Mesendoderm (in vitro differentiated cells): ENCODE results near the gene ITLN1.
"Not testable (repeated sequence)": the region's sequence is repeated elsewhere in the genome, so short reads cannot be mapped to it uniquely, and the experiment has no call there.

ENCODE experiments used
- DNase-seq: peaks from one replicate; pipeline ENCODE4 v3.0.0; 2013
- H2AK5ac ChIP-seq: 2 replicates; pipeline ENCODE4 v1.6.1; 2013; ENCODE audit warnings: low read length, inconsistent platforms
- H2BK120ac ChIP-seq: 2 replicates; pipeline ENCODE4 v1.6.1; 2013; ENCODE audit warnings: low read depth, mild to moderate bottlenecking, low read length, moderate library complexity, mixed read lengths
- H2BK15ac ChIP-seq: replicated peaks from 2 replicates; pipeline ENCODE4 v1.6.1; 2013; ENCODE audit warnings: low read depth, mild to moderate bottlenecking, moderate library complexity
- H2BK5ac ChIP-seq: 2 replicates; pipeline ENCODE4 v1.6.1; 2013; ENCODE audit warnings: low read length, inconsistent platforms
- H3K18ac ChIP-seq: 2 replicates; pipeline ENCODE4 v1.6.1; 2013; ENCODE audit warnings: mild to moderate bottlenecking, low read length, mixed read lengths
- H3K23ac ChIP-seq: one replicate; pipeline ENCODE4 v1.6.1; 2013; ENCODE audit warnings: low read length
- H3K27ac ChIP-seq: 2 replicates; pipeline ENCODE4 v1.5.1; 2013; ENCODE audit warnings: low read depth, mild to moderate bottlenecking, inconsistent platforms, low read length, moderate library complexity
- H3K27me3 ChIP-seq: 2 replicates; pipeline ENCODE4 v1.6.1; 2013; ENCODE audit warnings: low read length, control low read depth, mild to moderate bottlenecking, inconsistent platforms; ENCODE audit not compliant: insufficient read depth, poor library complexity
- H3K36me3 ChIP-seq: 2 replicates; pipeline ENCODE4 v1.6.1; 2013; ENCODE audit warnings: low read length, inconsistent platforms; ENCODE audit not compliant: control insufficient read depth, insufficient read depth
- H3K4ac ChIP-seq: one replicate; pipeline ENCODE4 v1.6.1; 2013; ENCODE audit warnings: low read depth, mild to moderate bottlenecking, low read length, moderate library complexity
- H3K4me1 ChIP-seq: 2 replicates; pipeline ENCODE4 v1.6.1; 2013; ENCODE audit warnings: low read depth, low read length, inconsistent platforms; ENCODE audit not compliant: control insufficient read depth
- H3K4me2 ChIP-seq: 2 replicates; pipeline ENCODE4 v1.6.1; 2013; ENCODE audit warnings: low read length
- H3K4me3 ChIP-seq: 2 replicates; pipeline ENCODE4 v1.5.1; 2013; ENCODE audit warnings: mild to moderate bottlenecking, low read length
- H3K56ac ChIP-seq: one replicate; pipeline ENCODE4 v1.6.1; 2013; ENCODE audit warnings: low read length
- H3K79me1 ChIP-seq: 2 replicates; pipeline ENCODE4 v1.6.1; 2013; ENCODE audit warnings: low read length, inconsistent platforms
- H3K79me2 ChIP-seq: 2 replicates; pipeline ENCODE4 v1.6.1; 2013; ENCODE audit warnings: mild to moderate bottlenecking, low read length; ENCODE audit not compliant: control insufficient read depth, insufficient read depth
- H3K9ac ChIP-seq: 2 replicates; pipeline ENCODE4 v1.6.1; 2013; ENCODE audit warnings: low read length, inconsistent platforms
- H4K5ac ChIP-seq: one replicate; pipeline ENCODE4 v1.6.1; 2013; ENCODE audit warnings: low read length
- H4K8ac ChIP-seq: one replicate; pipeline ENCODE4 v1.6.1; 2013; ENCODE audit warnings: low read depth, mild to moderate bottlenecking, control low read depth, low read length, moderate library complexity
- WGBS: extraction: QIAGEN DNeasy Blood & Tissue Kit; methylation state at CpG from one replicate; pipeline ENCODE4 v1.1.7; 2013; ENCODE audit warnings: low lambda C conversion rate, missing lambda C conversion rate; ENCODE audit not compliant: insufficient coverage; ENCODE audit errors: extremely low coverage; 5-methylcytosine and 5-hydroxymethylcytosine counted together

The ITLN1 gene

GRCh38 chr1:160913229-160913628, 28.2 kb upstream of the ITLN1 start:
- H3K4me3 ChIP-seq, H3K79me1 ChIP-seq, H4K5ac ChIP-seq, H3K27ac ChIP-seq, H3K36me3 ChIP-seq, H3K4ac ChIP-seq, H3K56ac ChIP-seq, H4K8ac ChIP-seq, H3K4me1 ChIP-seq, H2AK5ac ChIP-seq, H3K79me2 ChIP-seq, H3K18ac ChIP-seq, H3K23ac ChIP-seq, H3K27me3 ChIP-seq, H2BK120ac ChIP-seq, H3K4me2 ChIP-seq, H3K9ac ChIP-seq, H2BK5ac ChIP-seq, H2BK15ac ChIP-seq: not testable (repeated sequence)
- no CpG with 5 or more reads among the region's 6 CpGs for WGBS
- peak; percentile 15 for DNase-seq

- no peak overlapping the region for H3K9ac ChIP-seq
- DNase-seq: peak; percentile 44
- H3K18ac ChIP-seq: no peak overlapping the region
- no peak overlapping the region for H3K4me3 ChIP-seq
- peaks cover 5% of the 10 kb centered on the region for H3K4me1 ChIP-seq
- no peak overlapping the region for H2BK5ac ChIP-seq
- no peak overlapping the region for H2BK120ac ChIP-seq
- no peak overlapping the region for H2BK15ac ChIP-seq
- no peaks in the 10 kb centered on the region for H3K79me2 ChIP-seq
- H2AK5ac ChIP-seq: no peak overlapping the region
- H3K4ac ChIP-seq: no peak overlapping the region
- H3K36me3 ChIP-seq: no peaks in the 10 kb centered on the region
- no peak overlapping the region for H3K27ac ChIP-seq
- no peak overlapping the region for H4K8ac ChIP-seq
- H3K4me2 ChIP-seq: no peak overlapping the region
- H3K79me1 ChIP-seq: no peaks in the 10 kb centered on the region
- no CpG with 5 or more reads among the region's 2 CpGs for WGBS
- H3K23ac ChIP-seq: no peak overlapping the region
- H3K56ac ChIP-seq: no peak overlapping the region
- H3K27me3 ChIP-seq: no peaks in the 10 kb centered on the region
- H4K5ac ChIP-seq: no peak overlapping the region
Observed at GRCh38 chr1:160911925-160912324, 26.9 kb upstream of the ITLN1 start.

- H3K4me1 ChIP-seq: peaks cover 5% of the 10 kb centered on the region
- H3K27ac ChIP-seq: no peak overlapping the region
- peak; percentile 86 for DNase-seq
Observed at GRCh38 chr1:160911441-160911840, 26.5 kb upstream of the ITLN1 start.

GRCh38 chr1:160910170-160910750, 25.3 kb upstream of the ITLN1 start:
- no peaks in the 10 kb centered on the region for H3K79me1 ChIP-seq
- H3K4me1 ChIP-seq: peaks cover 9% of the 10 kb centered on the region
- no peak overlapping the region for H3K4ac ChIP-seq
- H3K4me3 ChIP-seq: no peak overlapping the region
- H3K36me3 ChIP-seq: no peaks in the 10 kb centered on the region
- H2BK120ac ChIP-seq: no peak overlapping the region
- H3K4me2 ChIP-seq: no peak overlapping the region
- H4K8ac ChIP-seq: no peak overlapping the region
- H3K79me2 ChIP-seq: no peaks in the 10 kb centered on the region
- no peak overlapping the region for H2BK15ac ChIP-seq
- WGBS: no CpG with 5 or more reads among the region's 6 CpGs
- no peak overlapping the region for H4K5ac ChIP-seq
- no peak overlapping the region for H3K56ac ChIP-seq
- DNase-seq: no peak
- H3K23ac ChIP-seq: no peak overlapping the region
- H3K27me3 ChIP-seq: no peaks in the 10 kb centered on the region
- no peak overlapping the region for H2AK5ac ChIP-seq
- no peak overlapping the region for H3K9ac ChIP-seq
- no peak overlapping the region for H3K27ac ChIP-seq
- no peak overlapping the region for H3K18ac ChIP-seq
- H2BK5ac ChIP-seq: no peak overlapping the region

More at GRCh38 chr1:160911441-160911840, 26.5 kb upstream of the ITLN1 start:
- Histone ChIP-seq H2BK5ac (no peak overlapping the region), H3K23ac (no peak overlapping the region), H3K36me3 (no peaks in the 10 kb centered on the region), H3K4me2 (no peak overlapping the region), H3K27me3 (no peaks in the 10 kb centered on the region), H3K9ac (no peak overlapping the region), H2AK5ac (no peak overlapping the region), H3K18ac (no peak overlapping the region), H2BK15ac (no peak overlapping the region), H3K4ac (no peak overlapping the region), H3K79me1 (no peaks in the 10 kb centered on the region), H4K5ac (no peak overlapping the region), H3K56ac (no peak overlapping the region), H3K79me2 (no peaks in the 10 kb centered on the region), H3K4me3 (no peak overlapping the region), H2BK120ac (no peak overlapping the region), H4K8ac (no peak overlapping the region)
- no CpG with 5 or more reads among the region's 7 CpGs for WGBS

GRCh38 chr1:160907976-160908375, 23.0 kb upstream of the ITLN1 start:
- no peak overlapping the region for H3K56ac ChIP-seq
- H3K4ac ChIP-seq: no peak overlapping the region
- no peaks in the 10 kb centered on the region for H3K79me2 ChIP-seq
- H3K4me2 ChIP-seq: no peak overlapping the region
- H2BK120ac ChIP-seq: no peak overlapping the region
- no peak overlapping the region for H4K5ac ChIP-seq
- no peak overlapping the region for H3K9ac ChIP-seq
- no peak overlapping the region for H4K8ac ChIP-seq
- no peak overlapping the region for H2AK5ac ChIP-seq
- H3K27ac ChIP-seq: no peak overlapping the region
- H3K4me1 ChIP-seq: peaks cover 10% of the 10 kb centered on the region
- H3K79me1 ChIP-seq: no peaks in the 10 kb centered on the region
- WGBS: no CpG with 5 or more reads among the region's 7 CpGs
- H3K18ac ChIP-seq: no peak overlapping the region
- no peaks in the 10 kb centered on the region for H3K27me3 ChIP-seq
- H2BK5ac ChIP-seq: no peak overlapping the region
- H3K36me3 ChIP-seq: no peaks in the 10 kb centered on the region
- DNase-seq: no peak
- H3K23ac ChIP-seq: no peak overlapping the region
- no peak overlapping the region for H3K4me3 ChIP-seq
- no peak overlapping the region for H2BK15ac ChIP-seq

GRCh38 chr1:160905617-160905989, 20.6 kb upstream of the ITLN1 start:
- H3K79me1 ChIP-seq: no peaks in the 10 kb centered on the region
- no peak overlapping the region for H3K4me3 ChIP-seq
- no peak overlapping the region for H2AK5ac ChIP-seq
- H3K36me3 ChIP-seq: no peaks in the 10 kb centered on the region
- H3K4me1 ChIP-seq: peaks cover 5% of the 10 kb centered on the region
- H3K9ac ChIP-seq: no peak overlapping the region
- no peak overlapping the region for H3K4me2 ChIP-seq
- no peak overlapping the region for H2BK120ac ChIP-seq
- no peak overlapping the region for H4K5ac ChIP-seq
- peak; percentile 23 for DNase-seq
- no peaks in the 10 kb centered on the region for H3K27me3 ChIP-seq
- H3K27ac ChIP-seq: no peak overlapping the region
- H3K23ac ChIP-seq: no peak overlapping the region
- no peak overlapping the region for H3K56ac ChIP-seq
- no peak overlapping the region for H4K8ac ChIP-seq
- H3K18ac ChIP-seq: no peak overlapping the region
- H2BK15ac ChIP-seq: no peak overlapping the region
- WGBS: no CpG with 5 or more reads among the region's 4 CpGs
- H2BK5ac ChIP-seq: no peak overlapping the region
- no peak overlapping the region for H3K4ac ChIP-seq
- no peaks in the 10 kb centered on the region for H3K79me2 ChIP-seq
